IMR-90 (cell line): ENCODE measurements around the gene SLC35A4. TPM values are rescaled to one million over a fixed set of nuclear protein-coding genes. Genes with fewer than 3 reads are reported as not detected.

Experiments used
- ATAC-seq: fragments of 200-7000 bp; cut with Tn5 transposase; 2 replicates; pipeline ENCODE4 v1.9.1; 2020; ENCODE audit warnings: low read depth, mild to moderate bottlenecking, moderate library complexity
- BruUV-seq: library from RNA; stranded (reverse); fragments of 400-500 nt; replicated peaks from 2 replicates; lab custom pipeline; 2021; lab: Mats Ljungman, UMichigan
- CTCF ChIA-PET: fragments of 300-600 bp; formaldehyde crosslinking; extraction: SDS; loops from one replicate; lab custom pipeline; 2021; ENCODE audit warnings: antibody characterized with exemption; lab: Yijun Ruan, JAX
- POLR2A ChIA-PET: fragments of 300-600 bp; sonication (Branson Sonifier 250); formaldehyde crosslinking; loops from one replicate; lab custom pipeline; 2022; ENCODE audit warnings: antibody characterized with exemption; ENCODE audit not compliant: unreplicated experiment; lab: Charles Lee
- DNase-seq: peaks from one replicate; pipeline ENCODE4 v3.0.0; 2013
- H2AFZ ChIP-seq: replicated peaks from 2 replicates; pipeline ENCODE3; 2013; ENCODE audit warnings: low read length, mild to moderate bottlenecking; ENCODE audit not compliant: poor library complexity
- H2AK5ac ChIP-seq: 2 replicates; pipeline ENCODE4 v1.6.1; 2013; ENCODE audit warnings: low read depth, low read length, inconsistent platforms
- H2AK9ac ChIP-seq: replicated peaks from 2 replicates; pipeline ENCODE3; 2013; ENCODE audit warnings: mild to moderate bottlenecking, low read depth, low read length, moderate library complexity; ENCODE audit not compliant: poor library complexity
- H2BK120ac ChIP-seq: 2 replicates; pipeline ENCODE4 v1.6.1; 2013; ENCODE audit warnings: low read depth, low read length, inconsistent platforms
- H2BK15ac ChIP-seq: 3 replicates; pipeline ENCODE4 v1.6.1; 2013; ENCODE audit warnings: low read depth, low read length, inconsistent platforms
- H2BK20ac ChIP-seq: 2 replicates; pipeline ENCODE4 v1.6.1; 2013; ENCODE audit warnings: low read depth, mild to moderate bottlenecking, inconsistent platforms, low read length, moderate library complexity
- H2BK5ac ChIP-seq: 2 replicates; pipeline ENCODE4 v1.6.1; 2013; ENCODE audit warnings: mild to moderate bottlenecking, low read depth, low read length, inconsistent platforms; ENCODE audit not compliant: poor library complexity, severe bottlenecking
- H3K14ac ChIP-seq: replicated peaks from 2 replicates; pipeline ENCODE4 v1.6.1; 2013; ENCODE audit warnings: low read depth, low read length, inconsistent platforms
- H3K18ac ChIP-seq: 2 replicates; pipeline ENCODE4 v1.6.1; 2013; ENCODE audit warnings: low read depth, low read length, control low read depth
- H3K23ac ChIP-seq: 2 replicates; pipeline ENCODE4 v1.6.1; 2013; ENCODE audit warnings: low read depth, low read length, inconsistent platforms
- H3K27ac ChIP-seq: 2 replicates; pipeline ENCODE4 v1.5.1; 2013; ENCODE audit warnings: mild to moderate bottlenecking, control low read depth, low read length; ENCODE audit not compliant: insufficient read depth
- H3K27me3 ChIP-seq: 2 replicates; pipeline ENCODE4 v1.6.1; 2013; ENCODE audit warnings: low read length; ENCODE audit not compliant: control insufficient read depth, insufficient read depth
- H3K36me3 ChIP-seq: 2 replicates; pipeline ENCODE4 v1.6.1; 2013; ENCODE audit warnings: low read length, mixed read lengths; ENCODE audit not compliant: control insufficient read depth, insufficient read depth
- H3K4ac ChIP-seq: 2 replicates; pipeline ENCODE4 v1.6.1; 2013; ENCODE audit warnings: low read depth, low read length, inconsistent platforms
- H3K4me1 ChIP-seq: 2 replicates; pipeline ENCODE4 v1.6.1; 2013; ENCODE audit warnings: low read length, mixed read lengths; ENCODE audit not compliant: control insufficient read depth, insufficient read depth
- H3K4me2 ChIP-seq: 2 replicates; pipeline ENCODE4 v1.6.1; 2013; ENCODE audit warnings: low read depth, mild to moderate bottlenecking, control low read depth, low read length, moderate library complexity
- H3K4me3 ChIP-seq: 2 replicates; pipeline ENCODE4 v1.5.1; 2013; ENCODE audit warnings: low read depth, mild to moderate bottlenecking, control low read depth, low read length, moderate library complexity; ENCODE audit not compliant: insufficient read depth
- H3K56ac ChIP-seq: 2 replicates; pipeline ENCODE4 v1.6.1; 2013; ENCODE audit warnings: low read length, inconsistent platforms; ENCODE audit not compliant: insufficient read depth; ENCODE audit errors: extremely low read depth
- H3K79me1 ChIP-seq, 2 experiments: 2 replicates each; pipeline ENCODE4 v1.6.1; 2013; ENCODE audit warnings: low read length in 2 of 2, inconsistent platforms in 1 of 2, low read depth in 1 of 2
- H3K9ac ChIP-seq: 2 replicates; pipeline ENCODE4 v1.6.1; 2013; ENCODE audit warnings: low read depth, low read length, control low read depth
- H3K9me1 ChIP-seq: 2 replicates; pipeline ENCODE4 v1.6.1; 2013; ENCODE audit warnings: low read length, inconsistent platforms; ENCODE audit not compliant: insufficient read depth
- H3K9me3 ChIP-seq: 2 replicates; pipeline ENCODE4 v1.6.1; 2013; ENCODE audit warnings: low read length; ENCODE audit not compliant: control insufficient read depth, insufficient read depth
- H4K20me1 ChIP-seq: 2 replicates; pipeline ENCODE4 v1.6.1; 2013; ENCODE audit warnings: low read length, inconsistent platforms; ENCODE audit not compliant: insufficient read depth
- H4K5ac ChIP-seq: 2 replicates; pipeline ENCODE4 v1.6.1; 2013; ENCODE audit warnings: mild to moderate bottlenecking, low read depth, low read length, control low read depth
- H4K8ac ChIP-seq, 2 experiments: 2 replicates each; pipeline ENCODE4 v1.6.1; 2013; ENCODE audit warnings: low read depth in 2 of 2, low read length in 2 of 2, control low read depth in 1 of 2, inconsistent platforms in 1 of 2
- H4K91ac ChIP-seq: 2 replicates; pipeline ENCODE4 v1.6.1; 2013; ENCODE audit warnings: low read depth, low read length, inconsistent platforms; ENCODE audit not compliant: insufficient read depth
- BHLHE40 ChIP-seq: fragments of 150-350 bp; IDR thresholded peaks from 2 replicates; pipeline ENCODE4 v1.6.1; 2016; ENCODE audit warnings: mild to moderate bottlenecking, low read depth, low read length
- CEBPB ChIP-seq: IDR thresholded peaks from 2 replicates; pipeline ENCODE4 v1.6.1; 2012; ENCODE audit warnings: low read depth, low read length, improper control_type of control experiment
- CHD1 ChIP-seq: IDR thresholded peaks from 2 replicates; pipeline ENCODE4 v1.6.1; 2012; ENCODE audit warnings: low read depth, low read length, improper control_type of control experiment
- CTCF ChIP-seq: conservative IDR thresholded peaks from 2 replicates; pipeline ENCODE4 v1.5.1; 2012; ENCODE audit warnings: mild to moderate bottlenecking, low read depth, low read length, improper control_type of control experiment
- MAFK ChIP-seq: IDR thresholded peaks from 2 replicates; pipeline ENCODE4 v1.6.1; 2012; ENCODE audit warnings: low read depth, low read length, improper control_type of control experiment
- MAZ ChIP-seq: IDR thresholded peaks from 2 replicates; pipeline ENCODE4 v1.6.1; 2012; ENCODE audit warnings: low read depth, mild to moderate bottlenecking, low read length, improper control_type of control experiment, moderate library complexity, borderline replicate concordance
- MXI1 ChIP-seq: IDR thresholded peaks from 2 replicates; pipeline ENCODE4 v1.6.1; 2012; ENCODE audit warnings: low read depth, mild to moderate bottlenecking, low read length, moderate library complexity, borderline replicate concordance
- NFE2L2 ChIP-seq: fragments of 150-350 bp; IDR thresholded peaks from 2 replicates; pipeline ENCODE4 v1.6.1; 2016; ENCODE audit warnings: low read depth, mild to moderate bottlenecking, low read length
- POLR2A ChIP-seq: IDR thresholded peaks from 2 replicates; pipeline ENCODE4 v1.6.1; 2012; ENCODE audit warnings: mild to moderate bottlenecking, low read depth, low read length
- RAD21 ChIP-seq: IDR thresholded peaks from 2 replicates; pipeline ENCODE4 v1.6.1; 2012; ENCODE audit warnings: low read length, improper control_type of control experiment
- RCOR1 ChIP-seq: IDR thresholded peaks from 2 replicates; pipeline ENCODE4 v1.6.1; 2012; ENCODE audit warnings: mild to moderate bottlenecking, low read length, improper control_type of control experiment; ENCODE audit not compliant: insufficient replicate concordance
- RFX5 ChIP-seq: IDR thresholded peaks from 2 replicates; pipeline ENCODE4 v1.8.0; 2012; ENCODE audit warnings: low read depth, mild to moderate bottlenecking, low read length, moderate library complexity
- USF2 ChIP-seq: fragments of 150-350 bp; IDR thresholded peaks from 2 replicates; pipeline ENCODE4 v1.6.1; 2017; ENCODE audit warnings: mild to moderate bottlenecking, antibody characterized with exemption, low read length, low read depth
- WGBS, 2 experiments: methylation state at CpG; one replicate each; pipeline versions ENCODE4 v1.1.5 to v1.1.7; 2013; ENCODE audit warnings: missing lambda C conversion rate in 2 of 2; ENCODE audit not compliant: insufficient read length in 1 of 2; ENCODE audit errors: extremely low coverage in 2 of 2; 5-methylcytosine and 5-hydroxymethylcytosine counted together
- dilution Hi-C: fragments of 300-500 bp; cut with HindIII; formaldehyde crosslinking; loops from one replicate; pipeline ENCODE4 v1.14.3; 2018; ENCODE audit warnings: low sequenced_read_pairs; ENCODE audit not compliant: unreplicated experiment
- in situ Hi-C: fragments of 300-500 bp; cut with MboI; formaldehyde crosslinking; loops from 3 replicates; pipeline ENCODE4 v1.14.3; 2019; ENCODE audit warnings: low sequenced_read_pairs, inconsistent platforms, mixed read lengths
- intact Hi-C: fragments of 100-400 bp; cut with micrococcal nuclease; formaldehyde crosslinking; loops from 2 replicates; pipeline ENCODE4 v1.10.0; 2022
- polyA plus RNA-seq, 3 experiments: library from polyadenylated mRNA; depleted of rRNA; stranded (reverse); fragments of >200 nt; gene quantifications; 2 replicates each; pipeline ENCODE4 v1.2.3, GENCODE V29; 2012; ENCODE audit warnings: low replicate concordance in 1 of 3
- total RNA-seq: library from RNA; depleted of rRNA; stranded (reverse); fragments of >200 nt; gene quantifications from 2 replicates; pipeline ENCODE4 v1.2.3, GENCODE V29; 2012
- TF ChIP-seq, protein P1 (sequence below): fragments of 150-350 bp; IDR thresholded peaks from 2 replicates; pipeline ENCODE4 v1.6.1; 2016; ENCODE audit warnings: low read depth, mild to moderate bottlenecking, low read length, moderate library complexity, borderline replicate concordance

The SLC35A4 gene
- total and polyA plus RNA-seq, 2 of the 4 experiments (the other 2 are of a cell fraction), result 19.2 to 66.4 TPM

- no peak overlapping the region for H2BK15ac ChIP-seq
- no peak overlapping the region for H3K4me2 ChIP-seq
- no peak overlapping the region for H3K9ac ChIP-seq
- H3K9me3 ChIP-seq, result peaks cover 1% of the 10 kb centered on the region; the same call in 1 of the 2 replicates
- WGBS, 2 experiments, result no CpG with 5 or more reads among the region's 1 CpG
- POLR2A ChIA-PET, result no interaction called here
- dilution Hi-C loops (no loop called here), in situ Hi-C loops (no loop called here), intact Hi-C loops (no loop called here)
- H3K4me1 ChIP-seq, result peaks cover 12% of the 10 kb centered on the region
- no peaks in the 10 kb centered on the region for H4K20me1 ChIP-seq
- DNase-seq (no peak), ATAC-seq (no peak)
- no peak overlapping the region for H3K4me3 ChIP-seq
- H3K79me1 ChIP-seq, result no peaks in the 10 kb centered on the region
- no peak overlapping the region for H2BK120ac ChIP-seq
- H2AFZ ChIP-seq, result no peak overlapping the region
- no peaks in the 10 kb centered on the region for H3K27me3 ChIP-seq
- no peak overlapping the region for H3K14ac ChIP-seq
- H2AK5ac ChIP-seq, result no peak overlapping the region; the same call in 1 of the 2 replicates
- no peak overlapping the region for H3K23ac ChIP-seq
- no peak overlapping the region for H4K91ac ChIP-seq
- no peaks in the 10 kb centered on the region for H3K36me3 ChIP-seq
- H3K9me1 ChIP-seq, result no peaks in the 10 kb centered on the region
- H2BK20ac ChIP-seq, result no peak overlapping the region
- no peak overlapping the region for H3K4ac ChIP-seq
- no TSS peak for BruUV-seq
- H3K18ac ChIP-seq, result no peak overlapping the region
- no peak overlapping the region for H4K5ac ChIP-seq
- H3K56ac ChIP-seq, result no peak overlapping the region
- H2BK5ac ChIP-seq, result no peak overlapping the region
- no peak overlapping the region for H3K27ac ChIP-seq
- TF ChIP-seq RFX5, result no peak
- no peak for TF ChIP-seq RCOR1
- TF ChIP-seq MAFK, result no peak
- TF ChIP-seq CTCF, result no peak
- TF ChIP-seq, protein P1, sequence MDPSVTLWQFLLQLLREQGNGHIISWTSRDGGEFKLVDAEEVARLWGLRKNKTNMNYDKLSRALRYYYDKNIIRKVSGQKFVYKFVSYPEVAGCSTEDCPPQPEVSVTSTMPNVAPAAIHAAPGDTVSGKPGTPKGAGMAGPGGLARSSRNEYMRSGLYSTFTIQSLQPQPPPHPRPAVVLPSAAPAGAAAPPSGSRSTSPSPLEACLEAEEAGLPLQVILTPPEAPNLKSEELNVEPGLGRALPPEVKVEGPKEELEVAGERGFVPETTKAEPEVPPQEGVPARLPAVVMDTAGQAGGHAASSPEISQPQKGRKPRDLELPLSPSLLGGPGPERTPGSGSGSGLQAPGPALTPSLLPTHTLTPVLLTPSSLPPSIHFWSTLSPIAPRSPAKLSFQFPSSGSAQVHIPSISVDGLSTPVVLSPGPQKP, result no peak
- TF ChIP-seq MAZ, result no peak
- TF ChIP-seq POLR2A, result no peak
- TF ChIP-seq MXI1, result no peak
- TF ChIP-seq CEBPB, result no peak
- TF ChIP-seq USF2, result no peak
- TF ChIP-seq RAD21, result no peak
- no peak for TF ChIP-seq BHLHE40
- no peak for TF ChIP-seq NFE2L2
- TF ChIP-seq CHD1, result no peak
- no peak overlapping the region for H4K8ac ChIP-seq
- CTCF ChIA-PET, result no interaction called here
- no peak overlapping the region for H2AK9ac ChIP-seq
These were observed 22.9 kb downstream of the SLC35A4 start for GRCh38 chr5:140587495-140587894.
